ENCODE results near the gene TFEC. TPM values are rescaled to one million over a fixed set of nuclear protein-coding genes. Genes with fewer than 3 reads are reported as not detected.

The TFEC gene
- total and polyA plus RNA-seq, 2 experiments from 2014 or later: not detected

DNA sequence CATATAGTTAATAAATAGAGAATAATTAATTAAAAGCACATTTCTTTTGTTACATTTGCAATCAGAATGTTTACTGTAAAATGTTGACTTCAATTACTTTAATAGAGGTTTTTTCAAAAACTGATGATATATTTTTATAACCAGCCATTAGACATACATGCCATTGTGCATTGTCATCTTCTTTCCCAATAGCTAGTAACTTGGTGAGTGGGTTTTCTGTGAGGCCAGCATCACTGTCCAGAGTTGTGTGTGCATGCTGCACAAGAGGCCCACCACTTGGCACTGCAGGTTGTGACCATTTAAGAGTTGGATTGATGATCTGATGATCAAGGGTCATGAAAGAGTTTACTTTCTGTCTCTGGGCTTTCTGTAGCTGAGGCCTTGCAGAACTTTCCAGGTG lies 46.5 kb downstream of the TFEC start:
- H3K27me3 Mint-ChIP-seq (ENCODE audit: insufficient read depth, low read depth, poor library complexity): peaks cover 3% of the 10 kb centered on the region
- H3K27ac Mint-ChIP-seq: no peak overlapping the region
- H3K27me3 ChIP-seq (ENCODE audit: insufficient read depth): no peaks in the 10 kb centered on the region
- TF ChIP-seq NANOG (IDR thresholded peaks at IDR 0.05; ENCODE audit: borderline replicate concordance) (no peak), REST (IDR thresholded peaks at IDR 0.05; ENCODE audit: unreplicated experiment) (no peak), ZNF331 (CRISPR knock-in tag; IDR thresholded peaks at IDR 0.05; ENCODE audit: low read depth) (no peak), CREB1 (CRISPR knock-in tag; IDR thresholded peaks at IDR 0.05; ENCODE audit: low read depth) (no peak), STAT1 (IDR thresholded peaks at IDR 0.05; ENCODE audit: unreplicated experiment) (no peak), CTCF (conservative IDR thresholded peaks at IDR 0.05; ENCODE audit: low read depth in 2 of 2) (no peak)
- TF ChIP-seq, protein P1, sequence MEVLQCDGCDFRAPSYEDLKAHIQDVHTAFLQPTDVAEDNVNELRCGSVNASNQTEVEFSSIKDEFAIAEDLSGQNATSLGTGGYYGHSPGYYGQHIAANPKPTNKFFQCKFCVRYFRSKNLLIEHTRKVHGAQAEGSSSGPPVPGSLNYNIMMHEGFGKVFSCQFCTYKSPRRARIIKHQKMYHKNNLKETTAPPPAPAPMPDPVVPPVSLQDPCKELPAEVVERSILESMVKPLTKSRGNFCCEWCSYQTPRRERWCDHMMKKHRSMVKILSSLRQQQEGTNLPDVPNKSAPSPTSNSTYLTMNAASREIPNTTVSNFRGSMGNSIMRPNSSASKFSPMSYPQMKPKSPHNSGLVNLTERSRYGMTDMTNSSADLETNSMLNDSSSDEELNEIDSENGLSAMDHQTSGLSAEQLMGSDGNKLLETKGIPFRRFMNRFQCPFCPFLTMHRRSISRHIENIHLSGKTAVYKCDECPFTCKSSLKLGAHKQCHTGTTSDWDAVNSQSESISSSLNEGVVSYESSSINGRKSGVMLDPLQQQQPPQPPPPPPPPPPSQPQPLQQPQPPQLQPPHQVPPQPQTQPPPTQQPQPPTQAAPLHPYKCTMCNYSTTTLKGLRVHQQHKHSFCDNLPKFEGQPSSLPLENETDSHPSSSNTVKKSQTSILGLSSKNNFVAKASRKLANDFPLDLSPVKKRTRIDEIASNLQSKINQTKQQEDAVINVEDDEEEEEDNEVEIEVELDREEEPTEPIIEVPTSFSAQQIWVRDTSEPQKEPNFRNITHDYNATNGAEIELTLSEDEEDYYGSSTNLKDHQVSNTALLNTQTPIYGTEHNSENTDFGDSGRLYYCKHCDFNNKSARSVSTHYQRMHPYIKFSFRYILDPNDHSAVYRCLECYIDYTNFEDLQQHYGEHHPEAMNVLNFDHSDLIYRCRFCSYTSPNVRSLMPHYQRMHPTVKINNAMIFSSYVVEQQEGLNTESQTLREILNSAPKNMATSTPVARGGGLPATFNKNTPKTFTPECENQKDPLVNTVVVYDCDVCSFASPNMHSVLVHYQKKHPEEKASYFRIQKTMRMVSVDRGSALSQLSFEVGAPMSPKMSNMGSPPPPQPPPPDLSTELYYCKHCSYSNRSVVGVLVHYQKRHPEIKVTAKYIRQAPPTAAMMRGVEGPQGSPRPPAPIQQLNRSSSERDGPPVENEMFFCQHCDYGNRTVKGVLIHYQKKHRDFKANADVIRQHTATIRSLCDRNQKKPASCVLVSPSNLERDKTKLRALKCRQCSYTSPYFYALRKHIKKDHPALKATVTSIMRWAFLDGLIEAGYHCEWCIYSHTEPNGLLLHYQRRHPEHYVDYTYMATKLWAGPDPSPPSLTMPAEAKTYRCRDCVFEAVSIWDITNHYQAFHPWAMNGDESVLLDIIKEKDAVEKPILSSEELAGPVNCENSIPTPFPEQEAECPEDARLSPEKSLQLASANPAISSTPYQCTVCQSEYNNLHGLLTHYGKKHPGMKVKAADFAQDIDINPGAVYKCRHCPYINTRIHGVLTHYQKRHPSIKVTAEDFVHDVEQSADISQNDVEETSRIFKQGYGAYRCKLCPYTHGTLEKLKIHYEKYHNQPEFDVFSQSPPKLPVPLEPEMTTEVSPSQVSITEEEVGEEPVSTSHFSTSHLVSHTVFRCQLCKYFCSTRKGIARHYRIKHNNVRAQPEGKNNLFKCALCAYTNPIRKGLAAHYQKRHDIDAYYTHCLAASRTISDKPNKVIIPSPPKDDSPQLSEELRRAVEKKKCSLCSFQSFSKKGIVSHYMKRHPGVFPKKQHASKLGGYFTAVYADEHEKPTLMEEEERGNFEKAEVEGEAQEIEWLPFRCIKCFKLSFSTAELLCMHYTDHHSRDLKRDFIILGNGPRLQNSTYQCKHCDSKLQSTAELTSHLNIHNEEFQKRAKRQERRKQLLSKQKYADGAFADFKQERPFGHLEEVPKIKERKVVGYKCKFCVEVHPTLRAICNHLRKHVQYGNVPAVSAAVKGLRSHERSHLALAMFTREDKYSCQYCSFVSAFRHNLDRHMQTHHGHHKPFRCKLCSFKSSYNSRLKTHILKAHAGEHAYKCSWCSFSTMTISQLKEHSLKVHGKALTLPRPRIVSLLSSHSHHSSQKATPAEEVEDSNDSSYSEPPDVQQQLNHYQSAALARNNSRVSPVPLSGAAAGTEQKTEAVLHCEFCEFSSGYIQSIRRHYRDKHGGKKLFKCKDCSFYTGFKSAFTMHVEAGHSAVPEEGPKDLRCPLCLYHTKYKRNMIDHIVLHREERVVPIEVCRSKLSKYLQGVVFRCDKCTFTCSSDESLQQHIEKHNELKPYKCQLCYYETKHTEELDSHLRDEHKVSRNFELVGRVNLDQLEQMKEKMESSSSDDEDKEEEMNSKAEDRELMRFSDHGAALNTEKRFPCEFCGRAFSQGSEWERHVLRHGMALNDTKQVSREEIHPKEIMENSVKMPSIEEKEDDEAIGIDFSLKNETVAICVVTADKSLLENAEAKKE (CRISPR knock-in tag; IDR thresholded peaks at IDR 0.05): no peak
- no peaks in the 10 kb centered on the region for H3K36me3 Mint-ChIP-seq (ENCODE audit: low read depth)
- no peaks in the 10 kb centered on the region for H4K20me1 ChIP-seq (replicated peaks; ENCODE audit: insufficient read depth)
- no peak overlapping the region for H3K4me3 Mint-ChIP-seq
- no peak overlapping the region for H3K27ac ChIP-seq (ENCODE audit: low read depth)
- no peaks in the 10 kb centered on the region for H3K36me3 ChIP-seq (ENCODE audit: insufficient read depth)
- H3K4me3 ChIP-seq: no peak overlapping the region
- H2AFZ ChIP-seq: no peak overlapping the region
- no peaks in the 10 kb centered on the region for H3F3A ChIP-seq (replicated peaks; ENCODE audit: low read depth)
- no peak overlapping the region for H3K4me2 ChIP-seq
- H3K79me2 ChIP-seq (replicated peaks; ENCODE audit: insufficient read depth): no peaks in the 10 kb centered on the region
- no peaks in the 10 kb centered on the region for H3K4me1 Mint-ChIP-seq
- ATAC-seq (no peak), DNase-seq (ENCODE audit: low spot score) (no peak)
- H3K4me1 ChIP-seq (ENCODE audit: insufficient read depth): no peaks in the 10 kb centered on the region
- H3K9me2 ChIP-seq (ENCODE audit: insufficient read depth): no peaks in the 10 kb centered on the region
- H3K9me3 Mint-ChIP-seq: no peaks in the 10 kb centered on the region

Data from GM23338 (cell line).